H54 (cell line): ENCODE results near the gene TMEM45B.
"Not testable (repeated sequence)": the region's sequence is repeated elsewhere in the genome, so short reads cannot be mapped to it uniquely, and the experiment has no call there.

ENCODE experiments used
- DNase-seq: peaks from one replicate; pipeline ENCODE4 v3.0.0; 2011; ENCODE audit warnings: low spot score, mixed read lengths; ENCODE audit not compliant: insufficient read length
- FAIRE-seq: peaks from 3 replicates; lab custom pipeline; 2011; peaks lifted over from hg19 to GRCh38; lab: Jason Lieb, UNC
- POLR2A ChIP-seq: IDR thresholded peaks from 2 replicates; pipeline ENCODE4 v1.6.1; 2011; ENCODE audit warnings: low read depth, mild to moderate bottlenecking, low read length

TMEM45B gene

DNA sequence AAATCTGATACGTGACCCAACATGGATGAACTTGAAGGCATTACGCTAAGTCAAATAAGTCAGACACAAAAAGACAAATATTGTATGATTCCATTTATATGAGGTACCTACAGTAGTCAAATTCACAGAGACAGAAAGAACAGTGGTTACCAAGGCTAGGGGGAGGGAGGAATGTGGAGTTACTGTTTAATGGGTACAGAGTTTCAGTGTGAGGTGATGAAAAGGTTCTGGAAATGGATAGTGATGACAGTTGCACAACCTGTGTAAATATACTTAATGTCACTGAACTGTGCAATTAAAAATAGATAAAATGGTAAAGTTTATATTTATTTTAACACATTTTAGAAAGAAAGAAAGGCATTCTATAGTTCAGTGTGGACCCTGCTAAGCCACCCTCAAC, 24.1 kb upstream of the TMEM45B start:
- FAIRE-seq = no peak
- no peak for TF ChIP-seq POLR2A
- DNase-seq = no peak

DNA sequence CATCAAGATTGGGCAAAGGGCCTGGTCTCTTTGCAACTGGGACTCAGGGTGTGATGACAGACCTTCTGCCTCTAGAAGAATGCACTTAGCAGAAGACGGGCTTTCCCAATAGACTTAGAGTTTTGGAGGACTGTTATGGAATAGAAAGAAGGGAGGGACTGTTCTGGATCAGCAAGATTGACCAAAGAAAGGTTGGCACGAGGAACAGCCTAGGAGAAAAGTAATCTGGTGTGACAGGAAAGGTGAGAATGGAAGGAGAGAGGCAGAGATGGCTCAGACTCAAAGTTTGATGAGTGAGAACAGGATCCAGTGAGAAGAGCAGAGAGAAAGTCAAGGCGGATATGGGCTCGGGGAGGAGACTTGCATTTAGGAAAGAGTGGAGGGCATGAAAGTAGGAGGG, 23.0 kb upstream of the TMEM45B start:
- DNase-seq = no peak
- no peak for TF ChIP-seq POLR2A
- FAIRE-seq = no peak

DNA sequence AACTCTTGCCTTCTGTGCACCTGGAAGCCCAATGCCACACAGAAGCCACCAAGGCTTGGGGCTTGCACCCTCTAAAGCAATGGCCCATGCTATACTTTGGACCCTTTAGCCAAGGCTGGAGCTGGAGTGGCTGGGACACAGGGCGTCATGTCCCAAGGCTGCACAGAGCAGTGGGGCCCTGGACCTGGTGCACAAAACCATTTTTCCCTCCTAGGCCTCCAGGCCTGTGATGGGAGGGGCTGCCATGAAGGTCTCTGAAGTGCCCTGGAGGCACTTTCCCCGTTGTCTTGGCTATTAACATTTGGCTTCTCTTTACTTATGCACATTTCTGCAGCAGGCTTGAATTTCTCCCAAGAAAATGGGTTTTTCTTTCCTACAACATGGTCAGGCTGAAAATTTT, 20.6 kb upstream of the TMEM45B start:
- FAIRE-seq (no peak), DNase-seq (no peak)
- no peak for TF ChIP-seq POLR2A

GRCh38 chr11:129798212-129798611, 17.4 kb upstream of the TMEM45B start:
- FAIRE-seq (no peak), DNase-seq (no peak)
- no peak for TF ChIP-seq POLR2A

DNA sequence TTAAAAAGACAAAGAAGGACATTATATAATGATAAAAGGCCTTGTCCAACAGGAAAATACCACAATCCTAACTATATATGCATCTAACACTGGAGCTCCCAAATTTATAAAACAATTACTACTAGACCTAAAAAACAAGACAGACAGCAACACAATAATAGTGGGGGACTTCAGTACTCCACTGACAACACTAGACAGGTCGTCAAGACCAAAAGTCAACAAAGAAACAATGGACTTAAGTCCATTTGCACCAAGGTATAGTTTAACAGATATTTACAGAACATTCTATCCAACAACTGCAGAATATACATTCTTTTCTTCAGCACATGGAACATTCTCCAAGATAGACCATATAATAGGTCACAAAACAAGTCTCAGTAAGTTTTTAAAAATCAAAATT, 15.5 kb upstream of the TMEM45B start:
- not testable (repeated sequence) for FAIRE-seq, DNase-seq

GRCh38 chr11:129800655-129801054, 15.0 kb upstream of the TMEM45B start:
- no peak for TF ChIP-seq POLR2A
- FAIRE-seq (no peak), DNase-seq (no peak)

- FAIRE-seq (no peak), DNase-seq (no peak)
- no peak for TF ChIP-seq POLR2A
Observed at GRCh38 chr11:129803533-129803932, 12.1 kb upstream of the TMEM45B start.

DNA sequence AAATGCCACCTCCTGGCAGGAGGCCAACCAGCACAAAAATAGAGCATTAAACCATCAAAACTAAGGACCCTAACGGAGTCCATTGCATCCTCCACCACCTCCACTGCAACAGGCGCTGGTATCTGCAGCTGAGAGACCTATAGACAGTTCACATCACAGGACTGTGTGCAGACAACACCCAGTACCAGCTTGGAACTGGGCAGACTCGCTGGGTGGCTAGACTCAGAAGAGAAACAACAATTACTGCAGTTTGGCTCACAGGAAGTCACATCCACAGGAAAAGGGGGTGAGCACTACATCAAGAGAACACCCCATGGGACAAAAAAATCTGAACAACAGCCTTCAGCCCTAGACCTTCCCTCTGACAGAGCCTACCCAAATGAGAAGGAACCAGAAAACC, 11.6 kb upstream of the TMEM45B start:
- no peak for DNase-seq
- no peak for TF ChIP-seq POLR2A
- no peak for FAIRE-seq

- not testable (repeated sequence) for DNase-seq, FAIRE-seq
Observed at GRCh38 chr11:129808241-129808640, 7.4 kb upstream of the TMEM45B start.

DNA sequence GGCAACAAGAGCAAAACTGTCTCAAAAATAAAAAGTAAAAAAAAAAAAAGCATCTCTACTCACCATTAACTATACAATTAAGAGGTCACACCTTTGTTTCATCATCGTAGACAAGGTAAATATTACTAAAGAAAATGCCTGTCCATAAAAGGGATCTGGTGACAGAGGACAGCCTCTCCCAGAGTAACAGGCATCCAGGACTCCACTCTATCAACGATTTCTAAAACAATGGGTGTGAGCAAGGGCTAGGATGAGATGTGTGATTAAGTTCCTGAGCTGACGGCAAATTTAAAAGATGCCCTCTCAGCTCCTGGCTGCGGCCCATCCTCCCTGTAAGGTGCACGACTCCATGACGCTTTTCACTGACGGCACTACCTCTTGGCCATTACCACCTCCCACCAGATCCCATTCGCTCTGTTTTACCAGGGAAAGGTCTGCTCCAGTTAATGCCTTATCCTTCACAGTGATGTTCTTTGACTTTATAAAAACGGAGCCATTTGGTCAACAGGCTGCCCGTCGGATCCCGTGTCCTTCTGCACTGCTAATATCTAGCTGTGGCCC, 2.3 kb upstream of the TMEM45B start:
- FAIRE-seq = no peak
- no peak for TF ChIP-seq POLR2A
- DNase-seq = no peak

- DNase-seq = no peak
- no peak for FAIRE-seq
- TF ChIP-seq POLR2A = no peak
Observed at GRCh38 chr11:129814244-129815014, 1.2 kb upstream of the TMEM45B start.

DNA sequence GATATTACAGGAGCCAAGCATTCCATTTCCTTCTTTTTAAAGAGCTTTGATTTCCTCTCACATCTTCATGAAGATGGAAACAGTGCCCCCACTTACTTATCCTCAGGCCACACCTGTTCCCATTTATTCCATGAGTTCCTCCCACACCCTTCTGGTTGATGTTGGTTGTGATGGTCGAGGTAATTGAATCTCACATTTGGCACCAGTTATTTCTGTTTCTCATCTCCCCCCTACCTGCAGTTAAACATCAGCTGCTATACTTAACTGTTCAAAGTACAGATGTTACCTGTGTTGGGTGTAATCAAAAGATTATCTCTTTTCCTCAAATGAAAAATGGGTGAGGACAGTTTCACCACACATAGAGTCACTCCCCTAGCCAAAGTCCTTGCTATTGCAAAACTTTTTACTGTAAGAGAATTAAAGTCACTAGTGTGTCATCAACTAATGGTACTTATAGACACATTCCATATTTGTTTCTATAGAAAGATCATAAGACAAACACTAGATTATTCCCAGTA, 1.9 kb downstream of the TMEM45B start:
- FAIRE-seq = no peak
- no peak for DNase-seq
- TF ChIP-seq POLR2A = no peak

DNA sequence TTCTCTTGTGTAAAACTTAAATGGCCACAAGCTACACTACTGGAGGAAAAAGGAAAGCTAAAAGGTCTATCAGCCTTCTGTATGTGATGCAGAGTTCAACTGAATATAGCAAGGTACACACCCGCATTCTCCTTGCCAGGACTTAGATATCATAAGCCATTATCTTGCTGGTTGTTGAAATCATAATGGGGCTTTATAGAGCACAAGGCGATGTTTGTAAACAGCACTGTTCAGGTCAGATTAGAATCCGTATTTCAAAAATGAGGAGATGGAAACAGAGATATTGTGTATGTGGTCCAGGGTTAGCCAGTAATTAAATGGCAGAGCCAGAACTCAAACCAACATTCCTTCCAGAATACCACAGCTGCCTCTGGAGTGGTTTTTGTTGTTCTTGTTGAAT, 2.6 kb downstream of the TMEM45B start:
- FAIRE-seq, DNase-seq: not testable (repeated sequence)

- DNase-seq (no peak), FAIRE-seq (no peak)
- TF ChIP-seq POLR2A = no peak
Observed at GRCh38 chr11:129819237-129819636, 3.6 kb downstream of the TMEM45B start.

DNA sequence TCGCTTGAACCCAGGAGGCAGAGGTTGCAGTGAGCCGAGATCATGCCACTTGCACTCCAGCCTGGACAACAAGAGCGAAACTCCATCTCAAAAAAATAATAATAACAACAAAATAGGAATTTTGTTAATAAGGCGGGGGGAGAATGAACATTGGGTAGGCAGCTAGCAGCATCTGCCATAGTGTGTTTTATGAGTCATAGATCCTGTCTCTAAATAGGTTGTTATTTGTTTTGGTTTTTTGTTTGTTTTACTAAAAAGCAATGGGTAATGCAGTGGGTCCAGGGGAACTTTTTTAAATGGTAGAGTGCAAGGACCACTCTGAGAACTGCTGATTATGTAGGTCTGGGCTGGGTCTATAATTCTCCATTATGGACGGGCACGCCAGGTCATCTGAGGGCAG, 4.6 kb downstream of the TMEM45B start:
- not testable (repeated sequence) for FAIRE-seq, DNase-seq

DNA sequence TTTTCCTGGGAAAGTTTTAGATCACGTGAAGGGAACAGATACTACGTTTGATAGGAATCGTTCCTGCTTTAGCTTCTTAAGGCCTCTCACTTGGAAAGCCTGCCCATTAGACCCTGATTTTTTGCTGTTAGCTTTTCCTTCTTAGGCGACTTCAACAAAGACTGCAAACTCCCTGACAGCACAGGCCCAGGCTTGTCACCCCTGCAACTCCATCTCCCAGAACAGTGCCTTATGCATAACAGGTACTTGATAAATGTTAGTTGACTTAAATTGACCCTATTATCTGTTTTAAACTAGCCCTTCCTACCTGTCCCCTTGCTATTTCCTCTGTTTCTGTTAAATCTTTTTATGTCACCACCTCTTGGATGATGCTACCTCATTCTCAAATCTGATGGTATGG, 7.6 kb downstream of the TMEM45B start:
- not testable (repeated sequence) for DNase-seq, FAIRE-seq

- not testable (repeated sequence) for FAIRE-seq, DNase-seq
Observed at GRCh38 chr11:129823799-129824198, 8.2 kb downstream of the TMEM45B start.
